GM12878 (cell line): ENCODE data around the gene TPO. TPM values are rescaled to one million over a fixed set of nuclear protein-coding genes. Genes with fewer than 3 reads are reported as not detected.

Experiments used
- ATAC-seq: fragments of 200-7000 bp; cut with Tn5 transposase; 3 replicates; pipeline ENCODE4 v1.9.1; 2020; ENCODE audit warnings: mild to moderate bottlenecking, moderate library complexity
- Bru-seq: library from RNA; stranded (reverse); fragments of 400-500 nt; gene quantifications from one replicate; lab custom pipeline; 2021; lab: Mats Ljungman, UMichigan
- BruChase-seq, 2 experiments: library from RNA; stranded (reverse); fragments of 400-500 nt; gene quantifications; one replicate each; lab custom pipeline; 2021; lab: Mats Ljungman, UMichigan
- BruUV-seq: library from RNA; stranded (reverse); fragments of 400-500 nt; replicated peaks from 2 replicates; lab custom pipeline; 2021; lab: Mats Ljungman, UMichigan
- CTCF ChIA-PET: fragments of 300-600 bp; sonication (Branson Sonifier 250); formaldehyde crosslinking; extraction: SDS; loops from one replicate; lab custom pipeline; 2021; ENCODE audit warnings: inconsistent platforms; lab: Yijun Ruan, JAX
- POLR2A ChIA-PET: fragments of 350-600 bp; formaldehyde crosslinking; extraction: SDS; loops from one replicate; lab custom pipeline; 2021; ENCODE audit warnings: inconsistent platforms; lab: Charles Lee
- RAD21 ChIA-PET: fragments of 300-600 bp; sonication (Branson Sonifier 250); formaldehyde crosslinking; loops from one replicate; lab custom pipeline; 2023; ENCODE audit warnings: antibody characterized with exemption; ENCODE audit not compliant: unreplicated experiment; lab: Charles Lee
- SMC1A ChIA-PET: fragments of 300-600 bp; sonication (Branson Sonifier 250); formaldehyde crosslinking; loops from one replicate; lab custom pipeline; 2023; ENCODE audit not compliant: unreplicated experiment, uncharacterized antibody; lab: Charles Lee
- DNase-seq: peaks from one replicate; pipeline ENCODE4 v3.0.0-alpha.2; 2011; ENCODE audit warnings: low read depth, low spot score
- FAIRE-seq: peaks from 3 replicates; lab custom pipeline; 2011; peaks lifted over from hg19 to GRCh38; lab: Jason Lieb, UNC
- H2AFZ ChIP-seq: 2 replicates; pipeline ENCODE4 v1.6.0; 2011; ENCODE audit warnings: low read depth, low read length, control low read depth; ENCODE audit not compliant: control insufficient read depth
- H3K27ac ChIP-seq: 2 replicates; pipeline ENCODE4 v1.5.1; 2011; ENCODE audit warnings: control low read depth; ENCODE audit not compliant: control insufficient read depth, insufficient read depth
- H3K27me3 ChIP-seq, 2 experiments: replicated peaks in 1 of 2; 2 replicates each; pipeline versions ENCODE4 v1.6.0 to v1.6.1; 2011; ENCODE audit warnings: low read length in 1 of 2; ENCODE audit not compliant: control insufficient read depth in 2 of 2, insufficient read depth in 2 of 2
- H3K36me3 ChIP-seq, 2 experiments: 2 replicates each; pipeline ENCODE4 v1.5.1; 2011; ENCODE audit warnings: low read length in 1 of 2; ENCODE audit not compliant: control insufficient read depth in 2 of 2, insufficient read depth in 2 of 2
- H3K4me1 ChIP-seq: 2 replicates; pipeline ENCODE4 v1.6.1; 2011; ENCODE audit warnings: mild to moderate bottlenecking, low read length, moderate library complexity, mixed read lengths; ENCODE audit not compliant: control insufficient read depth, insufficient read depth
- H3K4me2 ChIP-seq: 2 replicates; pipeline ENCODE4 v1.6.0; 2011; ENCODE audit warnings: control low read depth; ENCODE audit not compliant: control insufficient read depth, insufficient read depth
- H3K4me3 ChIP-seq: fragments of 200-600 bp; sonication (generic); 2 replicates; pipeline ENCODE4 v1.5.1; 2016
- H3K79me2 ChIP-seq: 2 replicates; pipeline ENCODE4 v1.6.0; 2011; ENCODE audit warnings: low read length; ENCODE audit not compliant: control insufficient read depth, insufficient read depth
- H3K9ac ChIP-seq: 2 replicates; pipeline ENCODE4 v1.8.0; 2011; ENCODE audit warnings: low read length, control low read depth, mixed read lengths; ENCODE audit not compliant: control insufficient read depth, insufficient read depth
- H3K9me3 ChIP-seq: replicated peaks from 3 replicates; pipeline ENCODE4 v1.5.1; 2011; ENCODE audit warnings: mild to moderate bottlenecking, low read length; ENCODE audit not compliant: control insufficient read depth, insufficient read depth
- H4K20me1 ChIP-seq: 2 replicates; pipeline ENCODE4 v1.6.0; 2011; ENCODE audit not compliant: control insufficient read depth, insufficient read depth
- CHD2 ChIP-seq: IDR thresholded peaks from 2 replicates; pipeline ENCODE4 v1.6.1; 2011; ENCODE audit warnings: low read depth, low read length, improper control_type of control experiment, borderline replicate concordance
- FOS ChIP-seq: IDR thresholded peaks from 3 replicates; pipeline ENCODE4 v1.6.1; 2011; ENCODE audit warnings: borderline replicate concordance; ENCODE audit not compliant: insufficient read length; ENCODE audit errors: extremely low read depth
- RFX5 ChIP-seq: IDR thresholded peaks from 2 replicates; pipeline ENCODE4 v1.6.1; 2011; ENCODE audit warnings: low read depth, low read length, improper control_type of control experiment
- ZNF217 ChIP-seq: fragments of 450-650 bp; IDR thresholded peaks from 2 replicates; pipeline ENCODE4 v1.6.1; 2017; ENCODE audit warnings: antibody characterized with exemption, mild to moderate bottlenecking
- WGBS: methylation state at CpG from one replicate; pipeline ENCODE4 v1.1.6; 2016; ENCODE audit warnings: low lambda C conversion rate; ENCODE audit not compliant: insufficient replicate concordance, insufficient coverage; ENCODE audit errors: missing lambda C conversion rate; 5-methylcytosine and 5-hydroxymethylcytosine counted together
- in situ Hi-C: fragments of 300-500 bp; cut with MboI; formaldehyde crosslinking; loops from 9 replicates; pipeline ENCODE4 v1.14.3; 2018; ENCODE audit warnings: mixed read lengths
- intact Hi-C: fragments of 100-400 bp; cut with micrococcal nuclease; formaldehyde crosslinking; loops from one replicate; pipeline ENCODE4 v1.14.2; 2022; ENCODE audit not compliant: unreplicated experiment
- long read RNA-seq, 2 experiments: library from polyadenylated mRNA; unstranded; transcript quantifications; one replicate each; pipeline ENCODE4 v2.0.0, GENCODE V29; 2019 to 2020
- polyA minus RNA-seq, 3 experiments: library from RNA; depleted of rRNA, polyadenylated mRNA; stranded (reverse); fragments of >200 nt; gene quantifications; 2 replicates each; pipeline ENCODE4 v1.2.3, GENCODE V29; 2011
- polyA plus RNA-seq, 11 experiments: library from polyadenylated mRNA; depleted of rRNA in 4 of 11; unstranded in 6 of 11; stranded (reverse) in 5 of 11; fragments of >200 nt; fragmentation: Nextera tagmentation in 4 of 11; fragmentation: Illumina TruSeq in 1 of 11; extraction: Ambion mirVana in 4 of 11; extraction: Trizol in 1 of 11; gene quantifications; 1 replicate in 1 of 11; 2 replicates in 10 of 11; pipeline versions ENCODE4 v1.2.1 to v1.2.3, GENCODE V29; 2011 to 2016; ENCODE audit warnings: inconsistent platforms in 2 of 11, missing spikeins in 2 of 11, low read depth in 1 of 11
- total RNA-seq, 4 experiments: library from RNA; depleted of rRNA in 3 of 4; stranded (reverse); fragments of >200 nt in 3 of 4; fragmentation: Illumina TruSeq in 1 of 4; extraction: Trizol in 1 of 4; gene quantifications; 2 replicates each; pipeline versions ENCODE4 v1.2.1 to v1.2.3, GENCODE V29; 2013 to 2021

Gene TPO
- total RNA-seq (2013; cell fraction: nucleolus; rRNA removed), result not detected in 2 replicates
- total RNA-seq (2014; rRNA removed), result not detected in 2 replicates
- total RNA-seq (2014; rRNA removed; fragmentation: Illumina TruSeq; extraction: Trizol), result not detected in 2 replicates
- total RNA-seq (2021), result not detected in 2 replicates
- polyA plus RNA-seq (2011; ENCODE audit: low read depth), result 0.72 TPM
- 0.11 TPM in 1 of 2 replicates, not detected in the other for polyA plus RNA-seq (2011; rRNA removed)
- not detected in 2 replicates for polyA plus RNA-seq (2011; cell fraction: cytosol; rRNA removed)
- not detected in 2 replicates for polyA plus RNA-seq (2011; cell fraction: nucleus; rRNA removed)
- polyA plus RNA-seq (2012), result 0.32 and 0.42 TPM in 2 replicates
- not detected in 2 replicates for polyA plus RNA-seq (2014; fragmentation: Illumina TruSeq; extraction: Trizol)
- polyA plus RNA-seq (2014; fragmentation: Nextera tagmentation; extraction: Ambion mirVana), result not detected
- not detected in 2 replicates for polyA plus RNA-seq (2014; rRNA removed)
- polyA plus RNA-seq (2016; fragmentation: Nextera tagmentation; extraction: Ambion mirVana), result under 1 TPM in 1 of 2 experiments, not detected in 1; 0.07 TPM
- polyA minus RNA-seq (2011; rRNA and poly(A)+ RNA removed), result not detected in 2 replicates
- not detected in 2 replicates for polyA minus RNA-seq (2011; cell fraction: cytosol; rRNA and poly(A)+ RNA removed)
- not detected in 2 replicates for polyA minus RNA-seq (2011; cell fraction: nucleus; rRNA and poly(A)+ RNA removed)
- percentile 2 among the genes with signal in this experiment for Bru-seq, nascent RNA
- BruChase-seq, experiment 1, labeled RNA remaining after a 6-hour chase, result percentile 2 among the genes with signal in this experiment
- BruChase-seq, experiment 2, labeled RNA remaining after a 2-hour chase, result percentile 2 among the genes with signal in this experiment
- long read RNA-seq, experiment 1, result 0 reads
- long read RNA-seq, experiment 2, result 0 reads

- Histone ChIP-seq H3K9me3 (no peaks in the 10 kb centered on the region; the same call in 2 of the 3 replicates), H3K4me3 (no peak within 1 kb of the TSS), H3K4me1 (no peaks in the 10 kb centered on the region), H3K79me2 (no peaks in the 10 kb centered on the region), H2AFZ (no peak within 1 kb of the TSS), H4K20me1 (no peaks in the 10 kb centered on the region), H3K27me3 (no peaks in the 10 kb centered on the region), H3K4me2 (no peak within 1 kb of the TSS), H3K9ac (no peak within 1 kb of the TSS), H3K27ac (no peak within 1 kb of the TSS), H3K36me3 (no peaks in the 10 kb centered on the region)
- FAIRE-seq (no peak), DNase-seq (no peak), ATAC-seq (no peak)
- 36% methylated on average over 15 of the region's 15 CpGs for WGBS
- SMC1A ChIA-PET, result no interaction called here
- POLR2A ChIA-PET, result no interaction called here
- no TSS peak for BruUV-seq
- CTCF ChIA-PET, result no interaction called here
- intact Hi-C loops, result no loop called here
- RAD21 ChIA-PET, result no interaction called here
- TF ChIP-seq RFX5 (no peak), CHD2 (no peak), ZNF217 (no peak), FOS (no peak)
- in situ Hi-C loops, result no loop called here
Measured at GRCh38 chr2:1413156-1413710, at the start of gene TPO. Gene TPO (plus strand): TSS chr2:1413463. CDS start chr2:1414409, 946 bp downstream.
